T-cell (primary cell): ENCODE measurements around the gene MYBPC3. TPM values are rescaled to one million over a fixed set of nuclear protein-coding genes. Genes with fewer than 3 reads are reported as not detected.

Experiments
- ATAC-seq, 4 experiments: fragments of 200-7000 bp in 3 of 4; fragments of 150-1000 bp in 1 of 4; cut with Tn5 transposase; replicated peaks in 1 of 4; 1 replicate in 3 of 4; 2 replicates in 1 of 4; pipeline ENCODE4 v1.10.0; 2021; ENCODE audit warnings: moderate library complexity in 3 of 4, mild to moderate bottlenecking in 2 of 4, moderate number of reproducible peaks in 1 of 4
- CTCF ChIA-PET, 2 donors: fragments of 300-600 bp; sonication (Branson Sonifier 250); formaldehyde crosslinking; loops; one replicate each; lab custom pipeline; 2022; ENCODE audit warnings: antibody characterized with exemption in 2 of 2; lab: Charles Lee
- POLR2A ChIA-PET, 2 donors: fragments of 300-600 bp; sonication (Branson Sonifier 250); formaldehyde crosslinking; loops; one replicate each; lab custom pipeline; 2022; ENCODE audit warnings: antibody characterized with exemption in 2 of 2; lab: Charles Lee
- DNase-seq, 35 experiments: peaks; one replicate each; pipeline versions ENCODE4 v3.0.0 to v3.0.0-alpha.2; 2013 to 2023
- H3K27ac ChIP-seq: one replicate; pipeline ENCODE4 v1.5.1; 2013; ENCODE audit warnings: low read length
- H3K27me3 ChIP-seq, 2 experiments: replicated peaks in 1 of 2; 1 replicate in 1 of 2; 2 replicates in 1 of 2; pipeline versions ENCODE4 v1.6.1 to v1.7.0; 2013; ENCODE audit warnings: low read length in 1 of 2, mixed read lengths in 1 of 2; ENCODE audit not compliant: control insufficient read depth in 2 of 2, insufficient read depth in 2 of 2; ENCODE audit errors: extremely low read depth in 1 of 2
- H3K36me3 ChIP-seq, 2 donors: 1 replicate in 1 of 2; 2 replicates in 1 of 2; pipeline versions ENCODE4 v1.6.1 to v1.7.0; 2013; ENCODE audit warnings: low read length in 1 of 2; ENCODE audit not compliant: control insufficient read depth in 2 of 2, insufficient read depth in 1 of 2; ENCODE audit errors: extremely low read depth in 1 of 2
- H3K4me1 ChIP-seq, 2 experiments: 1 replicate in 1 of 2; 2 replicates in 1 of 2; pipeline versions ENCODE4 v1.6.1 to v1.7.0; 2013; ENCODE audit warnings: low read length in 2 of 2, mixed read lengths in 1 of 2; ENCODE audit not compliant: insufficient read depth in 2 of 2, control insufficient read depth in 1 of 2; ENCODE audit errors: extremely low read depth in 1 of 2
- H3K4me3 ChIP-seq, 2 donors: 1 replicate in 1 of 2; 2 replicates in 1 of 2; pipeline versions ENCODE4 v1.5.1 to v1.7.0; 2013; ENCODE audit warnings: mild to moderate bottlenecking in 2 of 2, low read length in 1 of 2, moderate library complexity in 1 of 2; ENCODE audit not compliant: control insufficient read depth in 1 of 2; ENCODE audit errors: extremely low read depth in 1 of 2
- H3K9me3 ChIP-seq: 2 replicates; pipeline ENCODE4 v1.7.0; 2013
- H3K27ac Mint-ChIP-seq, 2 donors: one replicate each; pipeline ENCODE4 v1.8.0; 2020 to 2021; ENCODE audit warnings: mild to moderate bottlenecking in 2 of 2, mixed read lengths in 2 of 2
- H3K27me3 Mint-ChIP-seq, 2 donors: one replicate each; pipeline ENCODE4 v1.8.0; 2021 to 2022; ENCODE audit warnings: mixed read lengths in 2 of 2
- H3K36me3 Mint-ChIP-seq: one replicate; pipeline ENCODE4 v1.8.0; 2021; ENCODE audit warnings: mixed read lengths
- H3K4me1 Mint-ChIP-seq, 3 donors: one replicate each; pipeline ENCODE4 v1.8.0; 2020 to 2022; ENCODE audit warnings: mixed read lengths in 3 of 3, mild to moderate bottlenecking in 1 of 3
- H3K4me3 Mint-ChIP-seq, 3 donors: one replicate each; pipeline ENCODE4 v1.8.0; 2020 to 2022; ENCODE audit warnings: mild to moderate bottlenecking in 3 of 3, mixed read lengths in 3 of 3, moderate library complexity in 3 of 3
- H3K9me3 Mint-ChIP-seq, 3 donors: one replicate each; pipeline ENCODE4 v1.8.0; 2020 to 2022; ENCODE audit warnings: mixed read lengths in 3 of 3
- WGBS: methylation state at CpG from one replicate; pipeline ENCODE4 v1.1.5; 2013; ENCODE audit warnings: missing lambda C conversion rate; ENCODE audit not compliant: insufficient coverage; 5-methylcytosine and 5-hydroxymethylcytosine counted together
- total RNA-seq, 35 experiments: library from RNA in 6 of 35; stranded (reverse) in 6 of 35; fragments of 120-200 nt in 1 of 35; gene quantifications; one replicate each; pipeline versions ENCODE4 v1.2.1 to v1.2.4 and lab custom pipeline; 2013 to 2026

MYBPC3 gene
- total RNA-seq, 5 donors from 2014 or later (not counting 1 experiment from before 2014, with no cell fraction given): not detected

DNA sequence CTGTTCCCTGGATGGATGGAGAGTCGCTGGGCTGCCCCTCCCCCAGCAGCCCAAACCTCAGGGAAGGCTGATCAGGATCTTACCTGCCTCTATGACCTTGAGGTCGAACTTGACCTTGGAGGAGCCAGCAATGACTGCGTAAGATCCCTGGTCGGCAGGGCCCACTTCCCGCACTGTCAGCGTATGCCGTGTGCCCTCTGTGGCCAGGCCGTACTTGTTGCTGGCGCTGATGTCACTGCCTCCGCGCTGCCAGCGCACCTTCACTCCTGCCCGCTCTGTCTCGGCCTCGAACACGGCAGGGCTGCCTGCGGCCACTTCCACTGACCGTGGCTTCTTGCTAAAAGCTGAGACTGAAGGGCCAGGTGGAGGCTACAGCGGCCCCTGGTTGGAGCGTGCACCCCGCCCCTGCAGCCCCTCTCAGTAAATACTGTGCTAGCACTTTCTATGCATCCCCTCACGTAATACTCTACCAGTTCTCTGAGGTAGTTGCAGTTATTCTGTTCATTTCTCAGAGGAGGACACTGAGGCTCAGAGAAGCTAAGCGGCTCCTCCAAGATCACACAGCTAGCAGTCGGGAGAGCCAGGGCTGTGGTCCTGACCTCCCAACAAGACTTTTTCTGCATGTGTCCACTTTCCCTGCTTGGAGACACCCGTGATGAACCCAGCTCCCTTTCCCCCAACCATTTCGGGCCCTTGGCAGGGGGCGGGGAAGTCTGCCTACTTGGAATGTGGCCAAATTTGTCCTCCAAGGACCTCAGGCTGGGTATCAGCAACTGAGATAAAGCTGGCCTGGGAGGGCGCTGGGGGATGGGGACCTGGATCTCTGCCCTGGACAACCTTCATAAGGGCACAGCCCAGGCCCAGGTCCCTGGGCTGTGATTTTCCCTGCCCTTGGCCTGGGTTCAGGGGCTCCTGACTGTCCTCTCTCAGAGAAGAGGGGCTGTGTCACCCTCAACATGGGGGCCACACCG is 1.1 kb downstream of the MYBPC3 start:
- Mint-ChIP-seq H3K36me3 (no peaks in the 10 kb centered on the region), H3K27ac (no peak overlapping the region), H3K27me3 (no peaks in the 10 kb centered on the region), H3K9me3 (no peaks in the 10 kb centered on the region), H3K4me1 (no peaks in the 10 kb centered on the region), H3K4me3 (no peak overlapping the region)
- CTCF ChIA-PET: no interaction called here
- Histone ChIP-seq H3K27ac (no peak overlapping the region), H3K27me3 (peaks cover 0 to 27% of the 10 kb centered on the region in 2 experiments), H3K9me3 (no peaks in the 10 kb centered on the region), H3K4me3 (no peak overlapping the region), H3K36me3 (no peaks in the 10 kb centered on the region), H3K4me1 (no peaks in the 10 kb centered on the region)
- ATAC-seq (no peak), DNase-seq (no peak)
- WGBS: 91% methylated on average over 23 of the region's 29 CpGs
- POLR2A ChIA-PET: no interaction called here

DNA sequence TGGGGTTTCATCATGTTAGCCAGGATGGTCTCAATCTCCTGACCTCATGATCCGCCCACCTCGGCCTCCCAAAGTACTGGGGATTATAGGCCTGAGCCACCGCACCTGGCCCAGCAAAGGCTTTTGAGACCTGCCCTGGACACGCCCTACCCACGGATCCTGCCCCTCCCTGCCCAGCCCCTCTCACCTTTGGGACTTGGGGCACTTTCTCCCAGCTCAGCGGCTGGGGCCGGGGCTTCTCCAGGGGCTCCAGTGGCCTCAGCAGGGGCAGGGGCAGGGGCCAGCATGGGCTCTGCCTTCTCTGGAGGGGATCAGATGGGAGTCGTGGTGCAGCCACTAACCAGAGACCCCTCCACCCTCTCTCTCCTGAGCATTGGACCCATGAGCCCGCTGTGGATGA is 2.2 kb downstream of the MYBPC3 start:
- CTCF ChIA-PET: interaction anchor here in 1 of 2 donors (0.6 kb wide), 1 partner anchor 106 kb away, joined by 5 read pairs; no protein-coding TSS in a partner anchor
- peaks cover 0 to 27% of the 10 kb centered on the region in 2 experiments for H3K27me3 ChIP-seq
- no peaks in the 10 kb centered on the region for H3K9me3 ChIP-seq
- POLR2A ChIA-PET: no interaction called here
- no peak overlapping the region for H3K27ac ChIP-seq
- Mint-ChIP-seq H3K36me3 (no peaks in the 10 kb centered on the region), H3K27me3 (no peaks in the 10 kb centered on the region), H3K4me3 (no peak overlapping the region), H3K4me1 (no peaks in the 10 kb centered on the region), H3K27ac (no peak overlapping the region), H3K9me3 (no peaks in the 10 kb centered on the region)
- no peak overlapping the region for H3K4me3 ChIP-seq
- H3K4me1 ChIP-seq: no peaks in the 10 kb centered on the region
- DNase-seq (no peak), ATAC-seq (no peak)
- whole genome bisulfite sequencing: 83% methylated on average over 2 of the region's 9 CpGs
- H3K36me3 ChIP-seq: no peaks in the 10 kb centered on the region

DNA sequence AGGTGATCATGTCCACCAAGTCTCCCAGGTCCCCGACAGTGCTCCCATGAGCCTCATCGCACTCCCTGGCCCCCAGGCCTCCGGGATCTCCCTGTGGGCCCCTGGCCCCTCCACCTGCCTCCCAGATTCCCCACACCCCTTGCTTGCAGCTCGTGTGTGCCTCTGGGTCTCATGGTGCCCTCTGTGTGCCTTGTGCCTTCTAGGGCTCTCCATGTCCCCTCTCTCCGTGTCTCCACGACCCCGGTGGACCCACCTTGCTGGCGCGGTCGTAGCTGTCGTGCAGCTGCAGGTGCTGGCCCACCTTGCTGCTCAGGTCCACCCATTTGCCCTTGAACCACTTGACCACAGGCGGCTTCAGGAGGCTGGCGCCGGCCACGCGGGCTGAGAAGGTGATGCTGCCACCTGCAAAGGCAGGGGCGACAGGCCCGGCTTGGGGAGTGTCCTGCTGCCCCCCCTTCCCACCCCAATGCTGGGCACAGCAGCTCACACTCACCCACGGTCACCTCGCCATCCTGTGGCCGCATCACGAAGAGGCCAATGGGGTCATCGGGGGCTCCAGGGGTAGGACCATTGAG is 2.9 kb downstream of the MYBPC3 start:
- Mint-ChIP-seq H3K36me3 (no peaks in the 10 kb centered on the region), H3K4me1 (no peaks in the 10 kb centered on the region), H3K9me3 (no peaks in the 10 kb centered on the region), H3K27me3 (no peaks in the 10 kb centered on the region), H3K27ac (no peak overlapping the region), H3K4me3 (no peak overlapping the region)
- H3K4me3 ChIP-seq: no peak overlapping the region
- ATAC-seq (no peak), DNase-seq (no peak)
- POLR2A ChIA-PET: no interaction called here
- H3K27me3 ChIP-seq: peaks cover 0 to 27% of the 10 kb centered on the region in 2 experiments
- no peaks in the 10 kb centered on the region for H3K9me3 ChIP-seq
- no peak overlapping the region for H3K27ac ChIP-seq
- no peaks in the 10 kb centered on the region for H3K36me3 ChIP-seq
- H3K4me1 ChIP-seq: no peaks in the 10 kb centered on the region
- WGBS: 82% methylated on average over 15 of the region's 23 CpGs
- CTCF ChIA-PET: interaction anchor here in 1 of 2 donors (0.6 kb wide), 1 partner anchor 107 kb away, joined by 5 read pairs; no protein-coding TSS in a partner anchor

DNA sequence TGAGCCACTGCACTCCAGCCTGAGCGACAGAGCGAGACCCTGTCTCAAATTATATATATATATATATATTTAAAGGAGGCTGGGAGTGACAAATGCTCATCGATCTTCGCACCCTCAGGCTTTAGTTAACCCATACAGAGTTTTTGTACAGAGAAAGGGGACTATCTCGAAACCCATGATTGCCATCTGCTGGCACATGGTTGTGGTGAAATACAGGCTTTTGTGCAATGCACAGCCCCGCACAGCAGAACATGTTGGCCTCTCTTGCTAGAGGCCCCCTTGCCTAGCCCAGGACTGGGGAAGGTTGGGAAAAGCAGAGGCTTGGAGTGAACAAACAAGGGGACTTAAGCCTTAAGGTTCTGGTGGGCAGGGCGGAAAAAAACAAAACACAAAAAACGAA is 3.6 kb downstream of the MYBPC3 start:
- peaks cover 0 to 27% of the 10 kb centered on the region in 2 experiments for H3K27me3 ChIP-seq
- H3K9me3 ChIP-seq: no peaks in the 10 kb centered on the region
- H3K36me3 ChIP-seq: no peaks in the 10 kb centered on the region
- no peak overlapping the region for H3K4me3 ChIP-seq
- Mint-ChIP-seq H3K9me3 (no peaks in the 10 kb centered on the region), H3K27me3 (no peaks in the 10 kb centered on the region), H3K4me1 (no peaks in the 10 kb centered on the region), H3K36me3 (no peaks in the 10 kb centered on the region), H3K27ac (no peak overlapping the region), H3K4me3 (no peak overlapping the region)
- CTCF ChIA-PET: interaction anchor here in 1 of 2 donors (0.6 kb wide), 1 partner anchor 70 kb away, joined by 3 read pairs; no protein-coding TSS in a partner anchor
- WGBS: 78% methylated on average over 2 of the region's 8 CpGs
- POLR2A ChIA-PET: interaction anchor here in 1 of 2 donors (0.6 kb wide), 1 partner anchor 486 kb away, joined by 3 read pairs; no protein-coding TSS in a partner anchor
- DNase-seq: no peak
- ATAC-seq: no peak
- no peaks in the 10 kb centered on the region for H3K4me1 ChIP-seq
- H3K27ac ChIP-seq: no peak overlapping the region

DNA sequence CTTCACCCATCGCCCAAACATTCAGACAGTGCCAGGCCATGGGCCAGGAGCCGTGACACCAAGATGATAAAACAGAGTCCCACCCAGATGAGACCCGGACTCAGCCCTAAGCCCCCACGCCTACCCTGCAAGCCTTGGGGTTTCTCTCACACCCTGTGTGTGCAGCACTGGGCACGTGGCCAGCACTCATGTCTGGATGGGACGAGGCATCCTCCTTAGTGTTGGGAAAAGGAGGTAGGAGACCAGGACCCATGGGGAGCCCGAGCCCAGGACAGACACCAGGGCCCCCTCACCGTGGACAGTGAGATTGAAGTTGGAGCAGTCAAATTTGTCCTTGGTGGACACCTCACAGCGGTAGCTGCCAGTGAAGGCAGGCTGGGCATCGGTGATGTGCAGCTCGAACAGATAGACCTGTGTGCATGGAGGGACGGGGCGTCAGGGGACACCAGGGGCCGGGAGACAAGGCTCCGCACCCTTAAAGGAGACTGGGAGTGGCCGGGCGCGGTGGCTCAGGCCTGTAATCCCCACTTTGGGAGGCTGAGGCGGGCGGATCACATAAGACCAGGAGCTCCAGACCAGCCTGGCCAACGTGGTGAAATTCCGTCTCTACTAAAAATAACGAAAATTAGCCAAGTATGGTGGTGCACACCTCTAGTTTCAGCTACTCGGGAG is 4.2 kb downstream of the MYBPC3 start:
- Mint-ChIP-seq H3K4me3 (no peak overlapping the region), H3K4me1 (no peaks in the 10 kb centered on the region), H3K27me3 (no peaks in the 10 kb centered on the region), H3K9me3 (no peaks in the 10 kb centered on the region), H3K27ac (no peak overlapping the region), H3K36me3 (no peaks in the 10 kb centered on the region)
- H3K4me1 ChIP-seq: no peaks in the 10 kb centered on the region
- H3K4me3 ChIP-seq: no peak overlapping the region
- DNase-seq: no peak
- no peaks in the 10 kb centered on the region for H3K9me3 ChIP-seq
- POLR2A ChIA-PET: interaction anchor here in 1 of 2 donors (0.6 kb wide), 1 partner anchor 485 kb away, joined by 3 read pairs; no protein-coding TSS in a partner anchor
- no peak for ATAC-seq
- no peak overlapping the region for H3K27ac ChIP-seq
- H3K36me3 ChIP-seq: no peaks in the 10 kb centered on the region
- 84% methylated on average over 18 of the region's 24 CpGs for WGBS
- H3K27me3 ChIP-seq: peaks cover 0 to 27% of the 10 kb centered on the region in 2 experiments
- CTCF ChIA-PET: interaction anchor here in 1 of 2 donors (0.6 kb wide), 2 partner anchors 24 to 69 kb away, joined by 3 read pairs; no protein-coding TSS in a partner anchor

- no peaks in the 10 kb centered on the region for H3K9me3 ChIP-seq
- H3K27me3 Mint-ChIP-seq: no peaks in the 10 kb centered on the region
- H3K27ac Mint-ChIP-seq: no peak overlapping the region
- POLR2A ChIA-PET: interaction anchor here in 1 of 2 donors (0.7 kb wide), 1 partner anchor 104 kb away, joined by 3 read pairs; no protein-coding TSS in a partner anchor
- H3K27ac ChIP-seq: no peak overlapping the region
- no peaks in the 10 kb centered on the region for H3K4me1 ChIP-seq
- no peaks in the 10 kb centered on the region for H3K36me3 ChIP-seq
- ATAC-seq (no peak), DNase-seq (no peak)
- H3K9me3 Mint-ChIP-seq: no peaks in the 10 kb centered on the region
- H3K36me3 Mint-ChIP-seq: no peaks in the 10 kb centered on the region
- no peaks in the 10 kb centered on the region for H3K4me1 Mint-ChIP-seq
- CTCF ChIA-PET: interaction anchor here in 1 of 2 donors (0.6 to 1.8 kb wide), 2 partner anchors 16 to 27 kb away, joined by 3 to 4 read pairs; no protein-coding TSS in a partner anchor
- H3K27me3 ChIP-seq: peaks cover 0 to 19% of the 10 kb centered on the region in 2 experiments
- no CpG with 5 or more reads among the region's 5 CpGs for WGBS
- no peak overlapping the region for H3K4me3 ChIP-seq
- H3K4me3 Mint-ChIP-seq: no peak overlapping the region
Observed at GRCh38 chr11:47347137-47347536, 5.4 kb downstream of the MYBPC3 start.
